GM23338 (cell line): ENCODE data around the gene ABHD18.

Experiments used
- CREB1 ChIP-seq: fragments of 250-450 bp; sonication (Bioruptor Pico); IDR thresholded peaks from 2 replicates; pipeline ENCODE4 v1.5.0; 2020; ENCODE audit warnings: low read depth, mild to moderate bottlenecking, moderate library complexity
- CTCF ChIP-seq, 2 experiments: fragments of 200-600 bp in 1 of 2; sonication (generic) in 1 of 2; conservative IDR thresholded peaks; 2 replicates each; pipeline versions ENCODE4 v1.5.1 to v1.6.1; 2016 to 2017; ENCODE audit warnings: antibody characterized with exemption in 2 of 2, low read depth in 2 of 2, mild to moderate bottlenecking in 2 of 2, moderate library complexity in 1 of 2
- EZH2 ChIP-seq: fragments of 200-600 bp; sonication (generic); IDR thresholded peaks from one replicate; pipeline ENCODE4 v1.8.0; 2017; ENCODE audit warnings: antibody characterized with exemption, mild to moderate bottlenecking, low read depth; ENCODE audit not compliant: unreplicated experiment
- EZH2phosphoT487 ChIP-seq: fragments of 200-600 bp; sonication (generic); IDR thresholded peaks from one replicate; pipeline ENCODE4 v1.8.1; 2018; ENCODE audit warnings: antibody characterized with exemption; ENCODE audit not compliant: unreplicated experiment
- POLR2AphosphoS5 ChIP-seq: IDR thresholded peaks from 2 replicates; pipeline ENCODE4 v1.6.1; 2016; ENCODE audit warnings: antibody characterized with exemption, low read depth
- STAT1 ChIP-seq: IDR thresholded peaks from one replicate; pipeline ENCODE4 v1.6.1; 2016; ENCODE audit warnings: antibody characterized with exemption; ENCODE audit not compliant: unreplicated experiment
- ZNF331 ChIP-seq: fragments of 250-450 bp; sonication (Bioruptor Pico); IDR thresholded peaks from 2 replicates; pipeline ENCODE4 v1.5.0; 2020; ENCODE audit warnings: low read depth, mild to moderate bottlenecking, moderate library complexity
- ZNF462 ChIP-seq: fragments of 250-450 bp; sonication (Bioruptor Pico); IDR thresholded peaks from 2 replicates; pipeline ENCODE4 v1.5.0; 2020; ENCODE audit warnings: mild to moderate bottlenecking, moderate library complexity

GRCh38 chr4:127995776-127996175 lies 30.6 kb downstream of the ABHD18 start:
- TF ChIP-seq EZH2phosphoT487, result no peak
- TF ChIP-seq CTCF (conservative IDR thresholded peaks at IDR 0.05; ENCODE audit: low read depth in 2 of 2), result no peak
- TF ChIP-seq EZH2, result no peak
- TF ChIP-seq CREB1 (CRISPR knock-in tag), result no peak
- TF ChIP-seq ZNF462 (CRISPR knock-in tag), result no peak
- TF ChIP-seq STAT1, result no peak
- no peak for TF ChIP-seq ZNF331 (CRISPR knock-in tag)
- no peak for TF ChIP-seq POLR2AphosphoS5
